ENCODE results near the gene OSBPL1A. TPM values are rescaled to one million over a fixed set of nuclear protein-coding genes. Genes with fewer than 3 reads are reported as not detected.

The OSBPL1A gene
- total and polyA plus RNA-seq, 3 donors from 2014 or later, result 32.0 to 45.0 (median 43.8) TPM

- Histone ChIP-seq H3K27me3 (no peaks in the 10 kb centered on the region), H3K36me3 (ENCODE audit: low read depth, missing control alignments) (no peaks in the 10 kb centered on the region), H3K4me1 (no peaks in the 10 kb centered on the region), H3K9me3 (no peaks in the 10 kb centered on the region), H3K27ac (no peak overlapping the region), H3K4me3 (no peak overlapping the region)
- intact Hi-C loops (cut with DNase I; ENCODE audit: low total_unique reads), result no loop called here
- 78 to 95% methylated on average over 1 of the region's 1 CpG for WGBS, 2 donors
- no peak for TF ChIP-seq POLR2A (IDR thresholded peaks at IDR 0.05)
- TF ChIP-seq, protein P1, sequence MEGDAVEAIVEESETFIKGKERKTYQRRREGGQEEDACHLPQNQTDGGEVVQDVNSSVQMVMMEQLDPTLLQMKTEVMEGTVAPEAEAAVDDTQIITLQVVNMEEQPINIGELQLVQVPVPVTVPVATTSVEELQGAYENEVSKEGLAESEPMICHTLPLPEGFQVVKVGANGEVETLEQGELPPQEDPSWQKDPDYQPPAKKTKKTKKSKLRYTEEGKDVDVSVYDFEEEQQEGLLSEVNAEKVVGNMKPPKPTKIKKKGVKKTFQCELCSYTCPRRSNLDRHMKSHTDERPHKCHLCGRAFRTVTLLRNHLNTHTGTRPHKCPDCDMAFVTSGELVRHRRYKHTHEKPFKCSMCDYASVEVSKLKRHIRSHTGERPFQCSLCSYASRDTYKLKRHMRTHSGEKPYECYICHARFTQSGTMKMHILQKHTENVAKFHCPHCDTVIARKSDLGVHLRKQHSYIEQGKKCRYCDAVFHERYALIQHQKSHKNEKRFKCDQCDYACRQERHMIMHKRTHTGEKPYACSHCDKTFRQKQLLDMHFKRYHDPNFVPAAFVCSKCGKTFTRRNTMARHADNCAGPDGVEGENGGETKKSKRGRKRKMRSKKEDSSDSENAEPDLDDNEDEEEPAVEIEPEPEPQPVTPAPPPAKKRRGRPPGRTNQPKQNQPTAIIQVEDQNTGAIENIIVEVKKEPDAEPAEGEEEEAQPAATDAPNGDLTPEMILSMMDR (IDR thresholded peaks at IDR 0.05), result no peak
- DNase-seq, result no peak
These were observed 217.6 kb downstream of the OSBPL1A start for GRCh38 chr18:24180048-24180447.

- H3K4me1 ChIP-seq, result no peaks in the 10 kb centered on the region
- no peaks in the 10 kb centered on the region for H3K36me3 ChIP-seq (ENCODE audit: low read depth, missing control alignments)
- H3K4me3 ChIP-seq, result no peak overlapping the region
- no peak for DNase-seq
- WGBS, 2 donors, result 88 to 92% methylated on average over 5 of the region's 5 CpGs
- no peak overlapping the region for H3K27ac ChIP-seq
- no peak for TF ChIP-seq POLR2A (IDR thresholded peaks at IDR 0.05)
- TF ChIP-seq, protein P1 (IDR thresholded peaks at IDR 0.05), result no peak
- no peaks in the 10 kb centered on the region for H3K27me3 ChIP-seq
- intact Hi-C loops (cut with DNase I; ENCODE audit: low total_unique reads), result no loop called here
- H3K9me3 ChIP-seq, result no peaks in the 10 kb centered on the region
These were observed 220.0 kb downstream of the OSBPL1A start for GRCh38 chr18:24177499-24178133.

DNA sequence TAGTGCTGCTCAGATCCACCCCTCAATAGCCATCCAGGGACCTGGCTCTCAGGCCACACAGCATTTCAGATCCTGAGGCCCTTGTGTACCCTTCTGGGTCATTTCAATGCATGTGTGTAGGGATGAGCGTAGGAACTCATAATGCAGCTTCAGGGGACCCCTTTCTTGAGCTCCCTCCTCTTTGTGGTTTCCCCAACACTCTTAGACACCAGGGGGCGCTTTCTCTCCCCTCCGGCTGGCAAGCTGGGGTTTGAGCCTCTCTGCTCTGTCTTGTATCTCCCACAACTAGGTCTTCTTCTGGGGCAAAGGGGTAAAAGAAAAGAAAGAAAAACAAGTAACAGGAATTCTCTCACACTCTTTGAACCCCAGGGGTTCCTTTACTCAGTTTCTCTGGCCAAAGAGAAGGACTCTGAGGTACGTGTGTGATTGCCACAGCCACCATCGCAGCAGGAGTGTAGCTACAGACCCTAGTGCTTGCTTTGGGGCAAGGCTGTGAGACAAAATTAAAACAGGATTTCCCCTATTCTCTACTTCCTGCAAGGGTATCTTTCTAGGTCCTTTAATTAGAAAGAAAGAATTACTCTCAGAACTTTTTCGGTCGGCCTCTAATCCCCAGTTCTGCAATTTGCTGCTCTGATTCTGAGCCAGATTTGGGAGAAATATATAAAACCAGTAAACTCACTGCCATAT, 220.8 kb downstream of the OSBPL1A start:
- no peaks in the 10 kb centered on the region for H3K36me3 ChIP-seq (ENCODE audit: low read depth, missing control alignments)

GRCh38 chr18:24173997-24174396, 223.6 kb downstream of the OSBPL1A start:
- H3K27ac ChIP-seq, result no peak overlapping the region
- no peak for DNase-seq
- no peak for TF ChIP-seq POLR2A (IDR thresholded peaks at IDR 0.05)
- TF ChIP-seq, protein P1 (IDR thresholded peaks at IDR 0.05), result no peak
- H3K36me3 ChIP-seq (ENCODE audit: low read depth, missing control alignments), result no peaks in the 10 kb centered on the region
- H3K27me3 ChIP-seq, result no peaks in the 10 kb centered on the region
- no peaks in the 10 kb centered on the region for H3K9me3 ChIP-seq
- H3K4me3 ChIP-seq, result no peak overlapping the region
- 89 to 90% methylated on average over 3 of the region's 3 CpGs for WGBS, 2 donors
- no peaks in the 10 kb centered on the region for H3K4me1 ChIP-seq
- intact Hi-C loops (cut with DNase I; ENCODE audit: low total_unique reads), result no loop called here

More for the DNA sequence above, 220.8 kb downstream of the OSBPL1A start:
- Histone ChIP-seq H3K4me1 (no peaks in the 10 kb centered on the region), H3K27ac (no peak overlapping the region), H3K9me3 (no peaks in the 10 kb centered on the region), H3K4me3 (no peak overlapping the region), H3K27me3 (no peaks in the 10 kb centered on the region)
- intact Hi-C loops (cut with DNase I; ENCODE audit: low total_unique reads), result no loop called here
- 75 to 81% methylated on average over 7 of the region's 7 CpGs for WGBS, 2 donors
- DNase-seq, result peak; percentile 80
- no peak for TF ChIP-seq POLR2A (IDR thresholded peaks at IDR 0.05)
- TF ChIP-seq, protein P1 (IDR thresholded peaks at IDR 0.05), result peak in 2 of 3 experiments; percentile 43 to 65
